GM21528 (cell line): ENCODE results near the gene DPP6.

Experiments
- ATAC-seq: cut with Tn5 transposase; IDR thresholded peaks from one replicate; pipeline ENCODE4 v1.9.1; 2021; ENCODE audit warnings: mild to moderate bottlenecking, moderate library complexity; ENCODE audit not compliant: unreplicated experiment, low FRiP score

DPP6 gene

GRCh38 chr7:154204046-154204445 lies 151.8 kb downstream of the DPP6 start:
- no peak for ATAC-seq

GRCh38 chr7:154212861-154213260 lies 160.7 kb downstream of the DPP6 start:
- ATAC-seq, result no peak

- ATAC-seq, result no peak
These were observed 165.6 kb downstream of the DPP6 start for GRCh38 chr7:154217688-154218340.

GRCh38 chr7:154231732-154232131 lies 179.5 kb downstream of the DPP6 start:
- no peak for ATAC-seq

- no peak for ATAC-seq
These were observed 180.5 kb downstream of the DPP6 start for GRCh38 chr7:154232700-154233099.

- ATAC-seq, result no peak
These were observed 189.8 kb downstream of the DPP6 start for GRCh38 chr7:154241988-154242387.

GRCh38 chr7:154242709-154243108 lies 190.5 kb downstream of the DPP6 start:
- no peak for ATAC-seq

- ATAC-seq, result no peak
These were observed 199.8 kb downstream of the DPP6 start for GRCh38 chr7:154252046-154252445.

GRCh38 chr7:154253810-154254209 lies 201.6 kb downstream of the DPP6 start:
- ATAC-seq, result no peak

- no peak for ATAC-seq
These were observed 203.1 kb downstream of the DPP6 start for GRCh38 chr7:154255324-154255723.

GRCh38 chr7:154256150-154256549 lies 204.0 kb downstream of the DPP6 start:
- ATAC-seq, result no peak

GRCh38 chr7:154259396-154259795 lies 207.2 kb downstream of the DPP6 start:
- ATAC-seq, result no peak

GRCh38 chr7:154287356-154287755 lies 235.2 kb downstream of the DPP6 start:
- no peak for ATAC-seq

- no peak for ATAC-seq
These were observed 236.9 kb downstream of the DPP6 start for GRCh38 chr7:154289119-154289518.

GRCh38 chr7:154296443-154296842 lies 244.2 kb downstream of the DPP6 start:
- ATAC-seq, result no peak

GRCh38 chr7:154299736-154300135 lies 247.5 kb downstream of the DPP6 start:
- no peak for ATAC-seq

- no peak for ATAC-seq
These were observed 250.2 kb downstream of the DPP6 start for GRCh38 chr7:154302380-154302779.

- ATAC-seq, result no peak
These were observed 252.0 kb downstream of the DPP6 start for GRCh38 chr7:154304231-154304630.

- ATAC-seq, result no peak
These were observed 252.8 kb downstream of the DPP6 start for GRCh38 chr7:154304740-154305700.

- ATAC-seq, result no peak
These were observed 253.8 kb downstream of the DPP6 start for GRCh38 chr7:154306036-154306435.

- no peak for ATAC-seq
These were observed 256.7 kb downstream of the DPP6 start for GRCh38 chr7:154308928-154309327.

- no peak for ATAC-seq
These were observed 257.9 kb downstream of the DPP6 start for GRCh38 chr7:154310114-154310513.
